Cardiac muscle cell (in vitro differentiated cells and primary cell): ENCODE data around the gene MTUS2. TPM values are rescaled to one million over a fixed set of nuclear protein-coding genes. Genes with fewer than 3 reads are reported as not detected.
"Not testable (repeated sequence)": the region's sequence is repeated elsewhere in the genome, so short reads cannot be mapped to it uniquely, and the experiment has no call there.

Source experiments
- DNase-seq, 2 donors: peaks; one replicate each; pipeline versions ENCODE4 v3.0.0 to v3.0.0-alpha.2; 2010 to 2017; ENCODE audit warnings: low read depth in 1 of 2, low spot score in 1 of 2
- H3K27ac ChIP-seq: fragments of 200-600 bp; sonication (generic); 2 replicates; pipeline ENCODE4 v1.5.1; 2016
- H3K27me3 ChIP-seq: fragments of 200-600 bp; sonication (generic); 2 replicates; pipeline ENCODE4 v1.6.0; 2016; ENCODE audit warnings: control low read depth
- H3K36me3 ChIP-seq: fragments of 200-600 bp; sonication (generic); 2 replicates; pipeline ENCODE4 v1.5.1; 2016; ENCODE audit warnings: control low read depth
- H3K4me1 ChIP-seq: fragments of 200-600 bp; sonication (generic); 2 replicates; pipeline ENCODE4 v1.8.1; 2017; ENCODE audit warnings: low read depth, mild to moderate bottlenecking, mixed run types
- H3K4me3 ChIP-seq: fragments of 200-600 bp; sonication (generic); 2 replicates; pipeline ENCODE4 v1.5.1; 2016; ENCODE audit warnings: mild to moderate bottlenecking
- H3K9me3 ChIP-seq: fragments of 200-600 bp; sonication (generic); 2 replicates; pipeline ENCODE4 v1.5.1; 2017; ENCODE audit warnings: low read depth, mild to moderate bottlenecking, control low read depth
- CTCF ChIP-seq: IDR thresholded peaks from 2 replicates; pipeline ENCODE4 v1.5.1; 2012; ENCODE audit warnings: low read depth, mild to moderate bottlenecking, low read length
- polyA plus RNA-seq: library from polyadenylated mRNA; unstranded; fragments of >200 nt; fragmentation: Nextera tagmentation; extraction: Ambion mirVana; gene quantifications from 2 replicates; pipeline ENCODE4 v1.2.1, GENCODE V29; 2016
- total RNA-seq: library from RNA; depleted of rRNA; stranded (reverse); fragments of >200 nt; gene quantifications from 2 replicates; pipeline ENCODE4 v1.2.3, GENCODE V29; 2016

The MTUS2 gene
- total and polyA plus RNA-seq, 2 experiments from 2014 or later: 31.6 to 96.9 TPM

DNA sequence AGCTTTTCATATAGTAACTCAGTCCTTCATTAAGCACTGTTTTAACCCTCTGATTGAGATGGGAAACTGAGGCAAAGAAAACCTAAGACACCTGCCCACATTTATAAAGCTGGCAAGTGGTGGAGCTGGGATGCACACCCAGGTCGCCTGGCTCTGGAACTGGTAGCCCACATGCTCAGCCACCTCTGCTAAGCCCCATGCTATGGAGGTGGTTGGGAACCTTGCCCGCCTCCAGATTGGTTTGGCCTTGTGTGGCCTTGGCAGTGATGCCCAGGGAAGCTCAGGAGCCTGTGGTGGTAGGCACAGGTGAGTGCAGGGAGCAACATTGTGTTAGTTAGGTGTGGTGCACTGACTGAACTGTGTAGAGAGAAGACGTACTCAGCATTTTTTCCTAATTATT, 370.2 kb downstream of the MTUS2 start:
- H3K4me1 ChIP-seq: no peaks in the 10 kb centered on the region
- no peaks in the 10 kb centered on the region for H3K36me3 ChIP-seq
- H3K27me3 ChIP-seq: no peaks in the 10 kb centered on the region
- no peak overlapping the region for H3K4me3 ChIP-seq
- H3K9me3 ChIP-seq: no peaks in the 10 kb centered on the region
- TF ChIP-seq CTCF: no peak
- DNase-seq: no peak
- H3K27ac ChIP-seq: no peak overlapping the region

GRCh38 chr13:29193083-29193482, 372.9 kb downstream of the MTUS2 start:
- no peaks in the 10 kb centered on the region for H3K9me3 ChIP-seq
- H3K4me1 ChIP-seq: no peaks in the 10 kb centered on the region
- H3K36me3 ChIP-seq: no peaks in the 10 kb centered on the region
- no peaks in the 10 kb centered on the region for H3K27me3 ChIP-seq
- no peak overlapping the region for H3K4me3 ChIP-seq
- H3K27ac ChIP-seq: no peak overlapping the region
- TF ChIP-seq CTCF: no peak
- peak in 1 of 2 donors; percentile 51 for DNase-seq

- H3K27me3 ChIP-seq: no peaks in the 10 kb centered on the region
- TF ChIP-seq CTCF: no peak
Observed at GRCh38 chr13:29195456-29195855, 375.3 kb downstream of the MTUS2 start.

GRCh38 chr13:29196409-29197074, 376.4 kb downstream of the MTUS2 start:
- Histone ChIP-seq H3K27me3 (no peaks in the 10 kb centered on the region), H3K4me1 (no peaks in the 10 kb centered on the region), H3K4me3 (no peak overlapping the region), H3K27ac (no peak overlapping the region), H3K36me3 (no peaks in the 10 kb centered on the region), H3K9me3 (no peaks in the 10 kb centered on the region)
- no peak for TF ChIP-seq CTCF
- no peak for DNase-seq

More at GRCh38 chr13:29195456-29195855, 375.3 kb downstream of the MTUS2 start:
- DNase-seq: peak in 1 of 2 donors; percentile 21
- no peak overlapping the region for H3K4me3 ChIP-seq
- H3K36me3 ChIP-seq: no peaks in the 10 kb centered on the region
- H3K9me3 ChIP-seq: no peaks in the 10 kb centered on the region
- no peaks in the 10 kb centered on the region for H3K4me1 ChIP-seq
- H3K27ac ChIP-seq: no peak overlapping the region

DNA sequence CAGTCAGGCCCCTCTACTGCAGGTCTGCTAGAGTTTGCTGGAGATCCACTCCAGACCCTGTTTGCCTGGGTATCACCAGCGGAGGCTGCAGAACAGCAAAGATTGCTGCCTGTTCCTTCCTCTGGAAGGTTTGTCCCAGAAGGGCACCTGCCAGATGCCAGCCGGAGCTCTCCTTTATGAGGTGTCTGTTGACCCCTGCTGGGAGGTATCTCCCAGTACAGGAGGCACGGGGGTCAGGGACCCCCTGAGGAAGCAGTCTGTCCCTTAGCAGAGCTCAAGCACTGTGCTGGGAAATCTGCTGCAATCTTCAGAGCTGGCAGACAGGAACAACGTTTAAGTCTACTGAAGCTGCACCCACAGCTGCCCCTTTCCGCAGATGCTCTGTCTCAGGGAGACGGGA, 382.6 kb downstream of the MTUS2 start:
- H3K27ac ChIP-seq, H3K27me3 ChIP-seq, H3K4me1 ChIP-seq, H3K9me3 ChIP-seq, H3K4me3 ChIP-seq, H3K36me3 ChIP-seq, DNase-seq: not testable (repeated sequence)

GRCh38 chr13:29204651-29205050, 384.5 kb downstream of the MTUS2 start:
- no peaks in the 10 kb centered on the region for H3K9me3 ChIP-seq
- H3K4me1 ChIP-seq: no peaks in the 10 kb centered on the region
- TF ChIP-seq CTCF: no peak
- no peaks in the 10 kb centered on the region for H3K27me3 ChIP-seq
- no peaks in the 10 kb centered on the region for H3K36me3 ChIP-seq
- no peak for DNase-seq
- no peak overlapping the region for H3K27ac ChIP-seq
- H3K4me3 ChIP-seq: no peak overlapping the region
